Endothelial cell (in vitro differentiated cells): Measurements from ENCODE around the gene ATR. TPM values are rescaled to one million over a fixed set of nuclear protein-coding genes. Genes with fewer than 3 reads are reported as not detected.
"Not testable (repeated sequence)": the region's sequence is repeated elsewhere in the genome, so short reads cannot be mapped to it uniquely, and the experiment has no call there.

Experiments used
- DNase-seq: peaks from one replicate; pipeline ENCODE4 v3.0.0; 2021; ENCODE audit warnings: low spot score
- H3K27ac Mint-ChIP-seq: one replicate; pipeline ENCODE4 v1.8.0; 2021; ENCODE audit warnings: mixed read lengths, inconsistent platforms; ENCODE audit not compliant: unreplicated experiment
- H3K27me3 Mint-ChIP-seq: one replicate; pipeline ENCODE4 v1.8.0; 2021; ENCODE audit warnings: mild to moderate bottlenecking, moderate library complexity, mixed read lengths, inconsistent platforms; ENCODE audit not compliant: unreplicated experiment
- H3K36me3 Mint-ChIP-seq: one replicate; pipeline ENCODE4 v1.8.0; 2021; ENCODE audit warnings: mild to moderate bottlenecking, low read depth, mixed read lengths, inconsistent platforms; ENCODE audit not compliant: unreplicated experiment
- H3K4me1 Mint-ChIP-seq: one replicate; pipeline ENCODE4 v1.8.0; 2021; ENCODE audit warnings: mild to moderate bottlenecking, mixed read lengths, inconsistent platforms; ENCODE audit not compliant: unreplicated experiment
- H3K4me3 Mint-ChIP-seq: one replicate; pipeline ENCODE4 v1.8.0; 2021; ENCODE audit warnings: mild to moderate bottlenecking, mixed read lengths, inconsistent platforms; ENCODE audit not compliant: unreplicated experiment
- H3K9me3 Mint-ChIP-seq: one replicate; pipeline ENCODE4 v1.8.0; 2021; ENCODE audit warnings: mixed read lengths, inconsistent platforms; ENCODE audit not compliant: unreplicated experiment
- CTCF ChIP-seq: fragments of 200-600 bp; sonication (generic); IDR thresholded peaks from one replicate; pipeline ENCODE4 v1.5.0; 2021; ENCODE audit warnings: antibody characterized with exemption; ENCODE audit not compliant: unreplicated experiment
- total RNA-seq: library from RNA; stranded (reverse); fragmentation: NEBNext Ultra II Directional; extraction: Animal tissue kit (Norgen Biotek cat#: 25700); gene quantifications from one replicate; pipeline ENCODE4 v1.2.1, GENCODE V29; 2021; ENCODE audit not compliant: unreplicated experiment

Gene ATR
- total RNA-seq, 1 donor from 2014 or later = 17.8 TPM

- DNase-seq = no peak
- no peaks in the 10 kb centered on the region for H3K9me3 Mint-ChIP-seq
- peaks cover 3% of the 10 kb centered on the region for H3K36me3 Mint-ChIP-seq
Observed at GRCh38 chr3:142568393-142569017, 10.0 kb downstream of the ATR start.

GRCh38 chr3:142566096-142566495, 12.4 kb downstream of the ATR start:
- no peak overlapping the region for H3K4me3 Mint-ChIP-seq
- TF ChIP-seq CTCF = no peak
- no peak for DNase-seq
- no peak overlapping the region for H3K27ac Mint-ChIP-seq
- no peaks in the 10 kb centered on the region for H3K4me1 Mint-ChIP-seq
- H3K9me3 Mint-ChIP-seq = no peaks in the 10 kb centered on the region
- no peaks in the 10 kb centered on the region for H3K27me3 Mint-ChIP-seq
- H3K36me3 Mint-ChIP-seq = peaks cover 5% of the 10 kb centered on the region

More at GRCh38 chr3:142568393-142569017, 10.0 kb downstream of the ATR start:
- no peak overlapping the region for H3K27ac Mint-ChIP-seq
- H3K4me1 Mint-ChIP-seq = no peaks in the 10 kb centered on the region
- no peaks in the 10 kb centered on the region for H3K27me3 Mint-ChIP-seq
- TF ChIP-seq CTCF = no peak
- H3K4me3 Mint-ChIP-seq = no peak overlapping the region

GRCh38 chr3:142563496-142563997, 15.0 kb downstream of the ATR start:
- DNase-seq = no peak
- no peak for TF ChIP-seq CTCF
- H3K27ac Mint-ChIP-seq = no peak overlapping the region
- H3K27me3 Mint-ChIP-seq = no peaks in the 10 kb centered on the region
- no peaks in the 10 kb centered on the region for H3K9me3 Mint-ChIP-seq
- H3K4me3 Mint-ChIP-seq = no peak overlapping the region
- no peaks in the 10 kb centered on the region for H3K4me1 Mint-ChIP-seq
- peaks cover 5% of the 10 kb centered on the region for H3K36me3 Mint-ChIP-seq

GRCh38 chr3:142560118-142560517, 18.4 kb downstream of the ATR start:
- no peak for DNase-seq
- Mint-ChIP-seq H3K4me1 (no peaks in the 10 kb centered on the region), H3K9me3 (no peaks in the 10 kb centered on the region), H3K36me3 (peaks cover 6% of the 10 kb centered on the region), H3K27ac (no peak overlapping the region), H3K27me3 (no peaks in the 10 kb centered on the region), H3K4me3 (no peak overlapping the region)
- no peak for TF ChIP-seq CTCF

- Mint-ChIP-seq H3K4me1 (no peaks in the 10 kb centered on the region), H3K4me3 (no peak overlapping the region)
- no peak for TF ChIP-seq CTCF
Observed at GRCh38 chr3:142553741-142554140, 24.8 kb downstream of the ATR start.

GRCh38 chr3:142552579-142552978, 26.0 kb downstream of the ATR start:
- peak overlapping the region; percentile 56 for H3K4me3 Mint-ChIP-seq
- H3K4me1 Mint-ChIP-seq, H3K27ac Mint-ChIP-seq, H3K27me3 Mint-ChIP-seq, H3K9me3 Mint-ChIP-seq, DNase-seq: not testable (repeated sequence)
- peaks cover 35% of the 10 kb centered on the region for H3K36me3 Mint-ChIP-seq

More at GRCh38 chr3:142553741-142554140, 24.8 kb downstream of the ATR start:
- no peaks in the 10 kb centered on the region for H3K9me3 Mint-ChIP-seq
- peaks cover 35% of the 10 kb centered on the region for H3K36me3 Mint-ChIP-seq
- DNase-seq = no peak
- peaks cover 1% of the 10 kb centered on the region for H3K27me3 Mint-ChIP-seq
- no peak overlapping the region for H3K27ac Mint-ChIP-seq
